22Rv1 (cell line): ENCODE results near the gene PDE6C.

Experiments used
- ZFX ChIP-seq: fragments of 450-650 bp; IDR thresholded peaks from 2 replicates; pipeline ENCODE4 v1.6.1; 2017; ENCODE audit warnings: antibody characterized with exemption, borderline replicate concordance
- TF ChIP-seq, protein P1 (sequence below): fragments of 450-650 bp; IDR thresholded peaks from 2 replicates; pipeline ENCODE4 v1.5.1; 2017; ENCODE audit warnings: mild to moderate bottlenecking

DNA sequence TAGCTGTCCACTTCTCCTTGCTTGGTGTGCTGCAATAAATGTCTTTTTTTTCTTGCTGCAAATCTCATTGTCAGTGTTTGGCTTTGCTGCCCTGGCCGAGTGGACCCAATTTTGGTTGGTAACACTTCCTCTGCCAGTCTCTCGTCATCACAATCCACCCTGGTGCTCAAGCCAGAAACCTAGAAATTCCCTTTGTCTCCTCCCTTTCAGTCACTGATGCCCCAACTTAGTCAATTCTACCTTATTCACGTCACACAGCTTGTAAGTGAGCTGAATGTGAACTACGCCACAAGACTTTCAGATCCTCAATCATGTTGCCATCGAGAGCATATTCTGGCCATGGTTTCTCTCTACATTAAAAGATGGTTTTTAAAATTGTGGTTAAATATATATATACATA is 103.0 kb downstream of the PDE6C start:
- TF ChIP-seq, protein P1, sequence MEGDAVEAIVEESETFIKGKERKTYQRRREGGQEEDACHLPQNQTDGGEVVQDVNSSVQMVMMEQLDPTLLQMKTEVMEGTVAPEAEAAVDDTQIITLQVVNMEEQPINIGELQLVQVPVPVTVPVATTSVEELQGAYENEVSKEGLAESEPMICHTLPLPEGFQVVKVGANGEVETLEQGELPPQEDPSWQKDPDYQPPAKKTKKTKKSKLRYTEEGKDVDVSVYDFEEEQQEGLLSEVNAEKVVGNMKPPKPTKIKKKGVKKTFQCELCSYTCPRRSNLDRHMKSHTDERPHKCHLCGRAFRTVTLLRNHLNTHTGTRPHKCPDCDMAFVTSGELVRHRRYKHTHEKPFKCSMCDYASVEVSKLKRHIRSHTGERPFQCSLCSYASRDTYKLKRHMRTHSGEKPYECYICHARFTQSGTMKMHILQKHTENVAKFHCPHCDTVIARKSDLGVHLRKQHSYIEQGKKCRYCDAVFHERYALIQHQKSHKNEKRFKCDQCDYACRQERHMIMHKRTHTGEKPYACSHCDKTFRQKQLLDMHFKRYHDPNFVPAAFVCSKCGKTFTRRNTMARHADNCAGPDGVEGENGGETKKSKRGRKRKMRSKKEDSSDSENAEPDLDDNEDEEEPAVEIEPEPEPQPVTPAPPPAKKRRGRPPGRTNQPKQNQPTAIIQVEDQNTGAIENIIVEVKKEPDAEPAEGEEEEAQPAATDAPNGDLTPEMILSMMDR: no peak
- no peak for TF ChIP-seq ZFX
